ENCODE measurements around the gene ISCA2. TPM values are rescaled to one million over a fixed set of nuclear protein-coding genes. Genes with fewer than 3 reads are reported as not detected.
"Not testable (repeated sequence)": the region's sequence is repeated elsewhere in the genome, so short reads cannot be mapped to it uniquely, and the experiment has no call there.

The ISCA2 gene
- total RNA-seq, 1 experiment from 2014 or later = 37.5 TPM

DNA sequence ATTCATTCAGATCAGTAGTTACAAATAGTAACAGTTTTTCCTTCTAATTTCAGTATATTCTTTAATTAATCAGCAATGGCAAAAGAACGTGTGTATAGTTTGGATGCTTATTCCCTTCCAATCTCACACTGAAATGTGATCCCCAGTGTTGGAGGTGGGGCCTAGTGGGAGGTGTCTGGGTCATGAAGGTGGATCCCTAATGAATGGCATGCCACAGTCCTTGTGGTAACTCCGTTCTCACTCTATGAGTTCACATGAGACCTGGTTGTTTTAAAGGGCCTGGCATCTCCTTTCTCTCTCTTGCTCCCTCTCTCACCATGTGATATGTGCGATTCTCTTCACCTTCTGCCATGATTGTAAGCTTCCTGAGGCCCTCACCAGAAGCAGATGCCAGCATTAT, 48.7 kb upstream of the ISCA2 start:
- peak overlapping the region in 2 of 3 experiments; percentile 56 to 79; a peak in 2 of 7 replicates for H3K27ac Mint-ChIP-seq
- H3K4me2 ChIP-seq (ENCODE audit: insufficient read depth, insufficient read length, low read length) = no peak overlapping the region
- no peak overlapping the region for H4K5ac ChIP-seq (ENCODE audit: insufficient read length, low read depth, low read length)
- H3T11ph ChIP-seq (ENCODE audit: low read length) = no peak overlapping the region
- no peak overlapping the region for H3K27ac ChIP-seq (ENCODE audit: insufficient read length, low read depth, low read length)
- H2BK20ac ChIP-seq (ENCODE audit: low read depth, low read length, poor library complexity, severe bottlenecking) = no peak overlapping the region
- H3K36me3 Mint-ChIP-seq (ENCODE audit: insufficient read depth in 1 of 3, low read depth in 3 of 3) = no peaks in the 10 kb centered on the region
- no peaks in the 10 kb centered on the region for H3K23me2 ChIP-seq (ENCODE audit: insufficient read length, low read depth, low read length, poor library complexity, severe bottlenecking)
- no peaks in the 10 kb centered on the region for H3K79me1 ChIP-seq (ENCODE audit: insufficient read depth, low read depth, low read length, poor library complexity, severe bottlenecking)
- no peak overlapping the region for H3K18ac ChIP-seq (ENCODE audit: insufficient read length, low read depth, low read length)
- no peak overlapping the region for H2BK5ac ChIP-seq (ENCODE audit: insufficient read length, low read length)
- no CpG with 5 or more reads among the region's 3 CpGs for WGBS (ENCODE audit: extremely low coverage, insufficient read length, low lambda C conversion rate)
- H3K4ac ChIP-seq (ENCODE audit: low read depth, low read length) = no peak overlapping the region
- H3K9me3 ChIP-seq (ENCODE audit: control insufficient read depth, low read depth, low read length) = no peaks in the 10 kb centered on the region
- no peak overlapping the region for H3K14ac ChIP-seq (ENCODE audit: insufficient read depth, low read length)
- H4K8ac ChIP-seq (replicated peaks; ENCODE audit: insufficient read length, low read depth, low read length) = no peak overlapping the region
- TF ChIP-seq, protein P1, sequence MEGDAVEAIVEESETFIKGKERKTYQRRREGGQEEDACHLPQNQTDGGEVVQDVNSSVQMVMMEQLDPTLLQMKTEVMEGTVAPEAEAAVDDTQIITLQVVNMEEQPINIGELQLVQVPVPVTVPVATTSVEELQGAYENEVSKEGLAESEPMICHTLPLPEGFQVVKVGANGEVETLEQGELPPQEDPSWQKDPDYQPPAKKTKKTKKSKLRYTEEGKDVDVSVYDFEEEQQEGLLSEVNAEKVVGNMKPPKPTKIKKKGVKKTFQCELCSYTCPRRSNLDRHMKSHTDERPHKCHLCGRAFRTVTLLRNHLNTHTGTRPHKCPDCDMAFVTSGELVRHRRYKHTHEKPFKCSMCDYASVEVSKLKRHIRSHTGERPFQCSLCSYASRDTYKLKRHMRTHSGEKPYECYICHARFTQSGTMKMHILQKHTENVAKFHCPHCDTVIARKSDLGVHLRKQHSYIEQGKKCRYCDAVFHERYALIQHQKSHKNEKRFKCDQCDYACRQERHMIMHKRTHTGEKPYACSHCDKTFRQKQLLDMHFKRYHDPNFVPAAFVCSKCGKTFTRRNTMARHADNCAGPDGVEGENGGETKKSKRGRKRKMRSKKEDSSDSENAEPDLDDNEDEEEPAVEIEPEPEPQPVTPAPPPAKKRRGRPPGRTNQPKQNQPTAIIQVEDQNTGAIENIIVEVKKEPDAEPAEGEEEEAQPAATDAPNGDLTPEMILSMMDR (conservative IDR thresholded peaks at IDR 0.05) = no peak
- no peaks in the 10 kb centered on the region for H3K79me2 ChIP-seq (ENCODE audit: insufficient read depth, low read length)
- no peak overlapping the region for H2BK120ac ChIP-seq (ENCODE audit: low read depth, low read length, poor library complexity, severe bottlenecking)
- H2BK15ac ChIP-seq (ENCODE audit: low read depth, low read length) = no peak overlapping the region
- H2AFZ ChIP-seq (ENCODE audit: low read length) = no peak overlapping the region
- H3K56ac ChIP-seq (ENCODE audit: insufficient read length, low read depth, low read length) = no peak overlapping the region
- no peaks in the 10 kb centered on the region for H4K20me1 ChIP-seq (ENCODE audit: control insufficient read depth, insufficient read depth, insufficient read length)
- H3K9me3 Mint-ChIP-seq = no peaks in the 10 kb centered on the region
- no peaks in the 10 kb centered on the region for H3K27me3 ChIP-seq (ENCODE audit: insufficient read depth, low read length)
- no peak overlapping the region for H3K23ac ChIP-seq (ENCODE audit: insufficient read length, low read depth, low read length)
- H3K27me3 Mint-ChIP-seq (ENCODE audit: low read depth) = no peaks in the 10 kb centered on the region; the same call in 1 of the 2 replicates
- H4K91ac ChIP-seq (ENCODE audit: insufficient read length, low read depth, low read length) = no peak overlapping the region
- no peaks in the 10 kb centered on the region for H3K4me1 ChIP-seq (ENCODE audit: insufficient read depth, low read length)
- peak; percentile 67 for DNase-seq
- no peak overlapping the region for H3K9ac ChIP-seq (ENCODE audit: extremely low read depth, insufficient read length, low read length)
- H3K4me3 Mint-ChIP-seq = no peak overlapping the region
- H3K4me1 Mint-ChIP-seq = peaks cover 15 to 23% of the 10 kb centered on the region in 2 experiments
- no peak overlapping the region for H2BK12ac ChIP-seq (ENCODE audit: insufficient read length, low read depth, low read length)
- H2AK5ac ChIP-seq (ENCODE audit: insufficient read length, low read length) = no peak overlapping the region

DNA sequence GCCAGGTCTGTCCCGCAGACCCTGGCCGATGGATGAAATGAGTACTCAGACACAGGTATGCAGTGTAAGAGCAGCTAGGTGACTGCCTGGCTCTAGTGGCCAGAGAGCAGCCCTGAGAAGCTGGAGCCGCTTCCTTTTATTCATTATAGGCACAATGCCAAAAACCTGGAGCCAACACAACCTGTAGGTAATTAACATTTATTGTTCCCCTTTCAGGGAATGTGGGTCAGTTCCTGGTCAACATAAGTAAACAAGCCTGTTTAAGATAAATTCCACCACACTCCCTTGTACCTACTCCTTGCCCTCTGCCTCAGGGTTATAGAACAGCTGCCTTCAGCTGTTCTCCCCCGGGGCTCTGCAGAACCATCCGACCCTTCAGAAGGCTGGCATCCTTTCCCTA, 39.2 kb upstream of the ISCA2 start:
- not testable (repeated sequence) for H2BK5ac ChIP-seq (ENCODE audit: insufficient read length, low read length); H2BK20ac ChIP-seq (ENCODE audit: low read depth, low read length, poor library complexity, severe bottlenecking); H3K4me1 ChIP-seq (ENCODE audit: insufficient read depth, low read length); H3K27ac Mint-ChIP-seq; H2AFZ ChIP-seq (ENCODE audit: low read length); H3T11ph ChIP-seq (ENCODE audit: low read length); H2BK15ac ChIP-seq (ENCODE audit: low read depth, low read length); H4K8ac ChIP-seq (replicated peaks; ENCODE audit: insufficient read length, low read depth, low read length); H3K4me2 ChIP-seq (ENCODE audit: insufficient read depth, insufficient read length, low read length); H4K5ac ChIP-seq (ENCODE audit: insufficient read length, low read depth, low read length); H3K27me3 Mint-ChIP-seq (ENCODE audit: low read depth); H3K56ac ChIP-seq (ENCODE audit: insufficient read length, low read depth, low read length); H3K23me2 ChIP-seq (ENCODE audit: insufficient read length, low read depth, low read length, poor library complexity, severe bottlenecking); H2AK5ac ChIP-seq (ENCODE audit: insufficient read length, low read length); H3K79me2 ChIP-seq (ENCODE audit: insufficient read depth, low read length); H3K27me3 ChIP-seq (ENCODE audit: insufficient read depth, low read length); H3K9me3 ChIP-seq (ENCODE audit: control insufficient read depth, low read depth, low read length); H3K79me1 ChIP-seq (ENCODE audit: insufficient read depth, low read depth, low read length, poor library complexity, severe bottlenecking); H2BK120ac ChIP-seq (ENCODE audit: low read depth, low read length, poor library complexity, severe bottlenecking); H2BK12ac ChIP-seq (ENCODE audit: insufficient read length, low read depth, low read length); H3K4ac ChIP-seq (ENCODE audit: low read depth, low read length); H3K27ac ChIP-seq (ENCODE audit: insufficient read length, low read depth, low read length); H3K14ac ChIP-seq (ENCODE audit: insufficient read depth, low read length); H4K91ac ChIP-seq (ENCODE audit: insufficient read length, low read depth, low read length); H3K4me3 Mint-ChIP-seq; DNase-seq; H3K18ac ChIP-seq (ENCODE audit: insufficient read length, low read depth, low read length); H4K20me1 ChIP-seq (ENCODE audit: control insufficient read depth, insufficient read depth, insufficient read length); H3K9ac ChIP-seq (ENCODE audit: extremely low read depth, insufficient read length, low read length); H3K23ac ChIP-seq (ENCODE audit: insufficient read length, low read depth, low read length)
- peaks cover 18 to 22% of the 10 kb centered on the region in 2 experiments for H3K9me3 Mint-ChIP-seq
- H3K4me1 Mint-ChIP-seq = peaks cover 5 to 10% of the 10 kb centered on the region in 2 experiments
- WGBS (ENCODE audit: extremely low coverage, insufficient read length, low lambda C conversion rate) = no CpG with 5 or more reads among the region's 5 CpGs
- H3K36me3 Mint-ChIP-seq (ENCODE audit: insufficient read depth in 1 of 3, low read depth in 3 of 3) = peaks cover 11 to 20% (median 16%) of the 10 kb centered on the region in 3 experiments; a peak in 6 of 7 replicates
